ENCODE data around the gene SUSD1. TPM values are rescaled to one million over a fixed set of nuclear protein-coding genes. Genes with fewer than 3 reads are reported as not detected.
A peak's percentile ranks its signal among the peaks of the same experiment; 100 is the strongest.

Gene SUSD1
- total and polyA plus RNA-seq, 9 donors = 1.1 to 21.0 (median 3.4) TPM

- H3K9me3 ChIP-seq = no peaks in the 10 kb centered on the region
- no peaks in the 10 kb centered on the region for H3K36me3 ChIP-seq
- TF ChIP-seq POLR2A (IDR thresholded peaks at IDR 0.05) (no peak), CTCF (IDR thresholded peaks at IDR 0.05) (no peak), EP300 (IDR thresholded peaks at IDR 0.05) (no peak)
- intact Hi-C loops (cut with DNase I) = loop anchor here in 1 of 4 donors (5.0 kb wide), 1 partner anchor 625 kb away; no protein-coding TSS in a partner anchor
- no peaks in the 10 kb centered on the region for H3K27me3 ChIP-seq
- H3K4me1 ChIP-seq (ENCODE audit: insufficient read depth) = no peaks in the 10 kb centered on the region
- no peak for DNase-seq
- no peak overlapping the region for H3K27ac ChIP-seq
- H3K4me3 ChIP-seq = no peak overlapping the region
Measured at GRCh38 chr9:112087506-112087905, 87.6 kb downstream of the SUSD1 start.

DNA sequence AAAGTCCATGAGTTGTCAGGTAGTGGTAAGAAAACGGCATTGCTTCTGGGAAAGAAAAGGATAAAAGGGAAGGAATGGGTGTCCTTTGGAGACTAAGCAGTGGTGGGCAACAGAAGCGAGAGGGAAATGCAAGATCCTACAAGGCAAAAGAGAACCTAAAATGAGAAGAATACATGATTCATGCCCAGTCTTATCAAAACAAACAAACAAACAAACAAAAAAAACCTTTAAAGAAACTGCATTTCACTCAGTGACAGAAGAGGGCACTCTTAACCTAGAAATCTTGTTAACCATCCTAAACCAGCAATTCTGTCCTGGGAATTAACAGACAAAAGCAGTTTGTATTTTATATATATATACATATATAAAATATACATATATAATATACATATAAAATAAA lies 88.5 kb downstream of the SUSD1 start:
- 22 to 48% (median 36%) methylated on average over 2 of the region's 2 CpGs for WGBS, 3 donors
- Histone ChIP-seq H3K9me3 (no peaks in the 10 kb centered on the region), H3K4me1 (ENCODE audit: insufficient read depth) (no peaks in the 10 kb centered on the region), H3K36me3 (no peaks in the 10 kb centered on the region), H3K4me3 (no peak overlapping the region), H3K27me3 (no peaks in the 10 kb centered on the region), H3K27ac (no peak overlapping the region)
- no peak for DNase-seq
- intact Hi-C loops (cut with DNase I) = loop anchor here in 1 of 4 donors (5.0 kb wide), 1 partner anchor 626 kb away; no protein-coding TSS in a partner anchor
- TF ChIP-seq EP300 (IDR thresholded peaks at IDR 0.05) (no peak), CTCF (IDR thresholded peaks at IDR 0.05) (peak in 2 of 3 donors; percentile 10 to 28), POLR2A (IDR thresholded peaks at IDR 0.05) (no peak)

- no peaks in the 10 kb centered on the region for H3K4me1 ChIP-seq (ENCODE audit: insufficient read depth)
- no peaks in the 10 kb centered on the region for H3K36me3 ChIP-seq
- no peaks in the 10 kb centered on the region for H3K9me3 ChIP-seq
- WGBS, 3 donors = 70 to 74% (median 71%) methylated on average over 2 of the region's 2 CpGs
- intact Hi-C loops (cut with DNase I) = loop anchor here in 1 of 4 donors (5.0 kb wide), 1 partner anchor 627 kb away; no protein-coding TSS in a partner anchor
- TF ChIP-seq POLR2A (IDR thresholded peaks at IDR 0.05) = no peak
- TF ChIP-seq CTCF (IDR thresholded peaks at IDR 0.05) = no peak
- no peak for TF ChIP-seq EP300 (IDR thresholded peaks at IDR 0.05)
- H3K4me3 ChIP-seq = no peak overlapping the region
- DNase-seq = no peak
- no peaks in the 10 kb centered on the region for H3K27me3 ChIP-seq
- no peak overlapping the region for H3K27ac ChIP-seq
Measured at GRCh38 chr9:112084907-112085306, 90.2 kb downstream of the SUSD1 start.

DNA sequence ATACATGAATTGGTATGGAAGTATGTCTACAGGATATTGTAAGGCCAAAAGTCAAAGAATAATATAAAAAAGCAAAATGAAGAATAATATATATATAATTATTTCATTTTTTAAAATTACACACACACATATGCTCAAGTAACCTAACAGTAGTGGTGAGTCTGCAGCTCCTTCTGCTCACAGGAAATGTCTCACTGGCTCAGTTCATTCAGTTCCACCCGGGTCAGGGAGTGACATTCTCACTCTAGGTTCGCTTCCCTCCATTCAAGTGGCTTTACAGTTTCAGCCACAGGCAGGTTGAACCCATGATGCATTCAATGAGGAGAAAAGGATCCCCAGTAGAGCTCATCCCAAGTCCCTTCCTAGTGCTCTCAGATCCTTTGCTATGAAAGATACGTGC lies 90.8 kb downstream of the SUSD1 start:
- Histone ChIP-seq H3K27ac (no peak overlapping the region), H3K36me3 (no peaks in the 10 kb centered on the region), H3K9me3 (no peaks in the 10 kb centered on the region), H3K27me3 (no peaks in the 10 kb centered on the region), H3K4me1 (ENCODE audit: insufficient read depth) (no peaks in the 10 kb centered on the region), H3K4me3 (no peak overlapping the region)
- 74 to 82% (median 77%) methylated on average over 3 of the region's 3 CpGs for WGBS, 3 donors
- no peak for TF ChIP-seq CTCF (IDR thresholded peaks at IDR 0.05)
- TF ChIP-seq EP300 (IDR thresholded peaks at IDR 0.05) = no peak
- TF ChIP-seq POLR2A (IDR thresholded peaks at IDR 0.05) = no peak
- DNase-seq = no peak
- intact Hi-C loops (cut with DNase I) = no loop called here

All from ovary (tissue), 9 donors.